ENCODE measurements around the gene KTN1. TPM values are rescaled to one million over a fixed set of nuclear protein-coding genes. Genes with fewer than 3 reads are reported as not detected.

Gene KTN1
- total and polyA plus RNA-seq, 2 experiments from 2014 or later = 150 to 164 TPM

DNA sequence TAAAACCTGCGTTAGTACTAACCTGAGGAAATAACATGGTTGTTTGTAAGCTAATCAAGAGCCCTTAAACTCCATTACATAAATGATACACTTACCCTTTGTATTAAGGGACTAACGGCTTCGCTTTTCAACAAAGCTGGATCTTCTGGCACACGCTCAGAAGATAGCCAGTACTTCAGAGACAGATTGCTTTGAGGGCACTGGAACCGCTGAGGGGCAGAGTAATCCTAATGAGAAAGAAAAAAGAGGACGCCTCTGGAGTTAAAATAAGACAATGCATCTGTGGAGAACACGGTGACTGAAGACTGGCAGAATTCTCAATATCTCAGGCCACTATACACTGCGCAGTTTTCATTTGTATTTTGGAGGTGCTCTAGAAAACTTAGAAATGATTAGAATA, 1.5 kb upstream of the KTN1 start:
- no peak overlapping the region for H3K4me3 ChIP-seq
- peak overlapping the region; percentile 97 for H3K27ac ChIP-seq
- TF ChIP-seq, protein P1, sequence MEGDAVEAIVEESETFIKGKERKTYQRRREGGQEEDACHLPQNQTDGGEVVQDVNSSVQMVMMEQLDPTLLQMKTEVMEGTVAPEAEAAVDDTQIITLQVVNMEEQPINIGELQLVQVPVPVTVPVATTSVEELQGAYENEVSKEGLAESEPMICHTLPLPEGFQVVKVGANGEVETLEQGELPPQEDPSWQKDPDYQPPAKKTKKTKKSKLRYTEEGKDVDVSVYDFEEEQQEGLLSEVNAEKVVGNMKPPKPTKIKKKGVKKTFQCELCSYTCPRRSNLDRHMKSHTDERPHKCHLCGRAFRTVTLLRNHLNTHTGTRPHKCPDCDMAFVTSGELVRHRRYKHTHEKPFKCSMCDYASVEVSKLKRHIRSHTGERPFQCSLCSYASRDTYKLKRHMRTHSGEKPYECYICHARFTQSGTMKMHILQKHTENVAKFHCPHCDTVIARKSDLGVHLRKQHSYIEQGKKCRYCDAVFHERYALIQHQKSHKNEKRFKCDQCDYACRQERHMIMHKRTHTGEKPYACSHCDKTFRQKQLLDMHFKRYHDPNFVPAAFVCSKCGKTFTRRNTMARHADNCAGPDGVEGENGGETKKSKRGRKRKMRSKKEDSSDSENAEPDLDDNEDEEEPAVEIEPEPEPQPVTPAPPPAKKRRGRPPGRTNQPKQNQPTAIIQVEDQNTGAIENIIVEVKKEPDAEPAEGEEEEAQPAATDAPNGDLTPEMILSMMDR (IDR thresholded peaks at IDR 0.05; ENCODE audit: poor library complexity) = no peak
- TF ChIP-seq EZH2phosphoT487 (IDR thresholded peaks at IDR 0.05; ENCODE audit: low read depth, severe bottlenecking, unreplicated experiment) (no peak), EZH2 (IDR thresholded peaks at IDR 0.05; ENCODE audit: borderline replicate concordance) (no peak)
- H3K79me2 ChIP-seq = peaks cover 31% of the 10 kb centered on the region
- no peaks in the 10 kb centered on the region for H3K36me3 ChIP-seq (replicated peaks; ENCODE audit: insufficient read depth, low read depth)
- peak overlapping the region; percentile 58 for H2AFZ ChIP-seq
- peaks cover 13% of the 10 kb centered on the region for H3K4me1 ChIP-seq (ENCODE audit: insufficient read depth)
- H3K27me3 ChIP-seq = no peaks in the 10 kb centered on the region
- 68% methylated on average over 8 of the region's 8 CpGs for WGBS (ENCODE audit: low lambda C conversion rate, missing lambda C conversion rate)
- DNase-seq (ENCODE audit: low spot score) = no peak
- H4K20me1 ChIP-seq (ENCODE audit: insufficient read depth, poor library complexity, severe bottlenecking) = peaks cover 27% of the 10 kb centered on the region
- no peaks in the 10 kb centered on the region for H3K9me3 ChIP-seq (ENCODE audit: low read depth)
- no peaks in the 10 kb centered on the region for H3K9me2 ChIP-seq (replicated peaks; ENCODE audit: insufficient read depth)
- peak overlapping the region; percentile 79 for H3K4me2 ChIP-seq

DNA sequence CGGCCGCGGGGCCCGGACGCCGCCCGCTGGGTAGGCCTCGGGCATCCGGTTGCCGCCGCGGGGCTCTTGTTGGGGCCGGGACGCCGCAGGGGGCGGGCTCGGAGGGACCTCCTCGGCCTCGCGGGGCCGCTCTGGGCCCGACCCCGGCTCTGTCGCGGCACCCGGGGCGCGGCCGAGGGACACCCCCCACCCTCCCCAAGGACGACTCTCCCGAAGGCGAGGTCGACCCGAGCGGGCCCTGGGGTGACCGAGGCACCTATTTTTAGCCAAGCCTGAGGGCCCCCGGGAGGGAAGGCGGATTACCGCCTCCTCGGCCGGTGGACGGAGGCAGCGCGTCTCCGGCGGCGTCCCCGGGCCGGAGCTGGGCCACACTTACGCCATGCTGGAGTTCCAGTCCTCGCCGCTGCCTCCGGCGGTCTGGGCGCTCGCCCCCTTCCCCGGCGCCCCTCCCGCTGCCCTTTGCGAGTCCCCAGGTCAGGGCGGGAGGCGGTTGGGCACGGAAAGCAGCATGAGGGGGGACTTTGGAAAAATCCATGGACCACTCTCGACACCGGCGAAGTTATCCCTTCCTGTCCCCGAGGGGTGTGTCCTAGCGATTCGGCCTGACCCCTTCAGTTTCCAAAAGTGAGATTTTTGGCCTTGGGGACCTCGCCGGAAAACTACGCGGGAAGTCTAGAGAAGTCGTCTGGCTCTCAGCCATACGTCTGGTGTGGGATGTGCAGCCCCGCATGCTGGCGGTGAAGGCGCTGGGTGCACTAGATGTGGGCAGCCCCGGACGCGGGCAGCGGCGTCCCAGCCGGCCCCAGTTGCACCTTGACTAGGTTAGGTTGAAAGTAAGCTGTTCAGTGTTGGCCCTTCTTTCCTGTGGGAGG, 699 bp downstream of the KTN1 start:
- H3K27me3 ChIP-seq = no peaks in the 10 kb centered on the region
- H3K4me3 ChIP-seq = peak overlapping the region; percentile 85
- peak overlapping the region; percentile 97 for H3K27ac ChIP-seq
- peak overlapping the region; percentile 83 for H3K4me2 ChIP-seq
- no peaks in the 10 kb centered on the region for H3K9me3 ChIP-seq (ENCODE audit: low read depth)
- WGBS (ENCODE audit: low lambda C conversion rate, missing lambda C conversion rate) = 1% methylated on average over 54 of the region's 84 CpGs
- H4K20me1 ChIP-seq (ENCODE audit: insufficient read depth, poor library complexity, severe bottlenecking) = peaks cover 49% of the 10 kb centered on the region
- H3K36me3 ChIP-seq (replicated peaks; ENCODE audit: insufficient read depth, low read depth) = no peaks in the 10 kb centered on the region
- TF ChIP-seq EZH2phosphoT487 (IDR thresholded peaks at IDR 0.05; ENCODE audit: low read depth, severe bottlenecking, unreplicated experiment) (no peak), EZH2 (IDR thresholded peaks at IDR 0.05; ENCODE audit: borderline replicate concordance) (no peak)
- TF ChIP-seq, protein P1 (IDR thresholded peaks at IDR 0.05; ENCODE audit: poor library complexity) = no peak
- no peaks in the 10 kb centered on the region for H3K9me2 ChIP-seq (replicated peaks; ENCODE audit: insufficient read depth)
- peaks cover 53% of the 10 kb centered on the region for H3K79me2 ChIP-seq
- peaks cover 20% of the 10 kb centered on the region for H3K4me1 ChIP-seq (ENCODE audit: insufficient read depth)
- H2AFZ ChIP-seq = peak overlapping the region; percentile 68
- peak; percentile 71 for DNase-seq (ENCODE audit: low spot score)

DNA sequence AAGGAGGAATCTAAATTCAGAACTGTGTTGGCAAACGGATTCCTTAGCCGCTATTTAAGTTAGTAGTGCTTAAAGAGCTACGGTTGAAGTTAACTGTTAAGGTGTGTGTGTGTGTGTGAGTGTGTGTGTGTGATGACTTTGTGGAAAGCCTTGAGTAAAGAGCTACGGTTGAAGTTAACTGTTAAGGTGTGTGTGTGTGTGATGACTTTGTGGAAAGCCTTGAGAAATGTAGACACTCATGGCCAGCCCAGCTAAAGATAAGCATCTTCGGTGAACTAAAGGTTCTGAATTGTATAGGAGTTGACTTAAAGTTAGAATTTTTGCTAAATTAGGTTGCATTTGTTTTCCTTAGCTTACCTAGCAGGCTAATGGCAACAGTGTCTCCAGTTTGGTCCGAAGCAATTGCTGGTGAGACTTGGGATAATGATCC, 1.4 kb downstream of the KTN1 start:
- Histone ChIP-seq H3K4me1 (ENCODE audit: insufficient read depth) (peaks cover 25% of the 10 kb centered on the region), H3K9me2 (replicated peaks; ENCODE audit: insufficient read depth) (no peaks in the 10 kb centered on the region), H3K9me3 (ENCODE audit: low read depth) (no peaks in the 10 kb centered on the region), H3K79me2 (peaks cover 60% of the 10 kb centered on the region), H3K4me2 (peak overlapping the region; percentile 83), H2AFZ (peak overlapping the region; percentile 68), H3K27me3 (no peaks in the 10 kb centered on the region), H3K27ac (peak overlapping the region; percentile 97), H3K36me3 (replicated peaks; ENCODE audit: insufficient read depth, low read depth) (no peaks in the 10 kb centered on the region), H3K4me3 (peak overlapping the region; percentile 85), H4K20me1 (ENCODE audit: insufficient read depth, poor library complexity, severe bottlenecking) (peaks cover 56% of the 10 kb centered on the region)
- WGBS (ENCODE audit: low lambda C conversion rate, missing lambda C conversion rate) = 7% methylated on average over 6 of the region's 6 CpGs
- TF ChIP-seq EZH2 (IDR thresholded peaks at IDR 0.05; ENCODE audit: borderline replicate concordance) (no peak), EZH2phosphoT487 (IDR thresholded peaks at IDR 0.05; ENCODE audit: low read depth, severe bottlenecking, unreplicated experiment) (no peak)
- TF ChIP-seq, protein P1 (IDR thresholded peaks at IDR 0.05; ENCODE audit: poor library complexity) = no peak
- no peak for DNase-seq (ENCODE audit: low spot score)

All from hepatocyte (in vitro differentiated cells).